ENCODE results near the gene ESYT1.

ESYT1 gene

DNA sequence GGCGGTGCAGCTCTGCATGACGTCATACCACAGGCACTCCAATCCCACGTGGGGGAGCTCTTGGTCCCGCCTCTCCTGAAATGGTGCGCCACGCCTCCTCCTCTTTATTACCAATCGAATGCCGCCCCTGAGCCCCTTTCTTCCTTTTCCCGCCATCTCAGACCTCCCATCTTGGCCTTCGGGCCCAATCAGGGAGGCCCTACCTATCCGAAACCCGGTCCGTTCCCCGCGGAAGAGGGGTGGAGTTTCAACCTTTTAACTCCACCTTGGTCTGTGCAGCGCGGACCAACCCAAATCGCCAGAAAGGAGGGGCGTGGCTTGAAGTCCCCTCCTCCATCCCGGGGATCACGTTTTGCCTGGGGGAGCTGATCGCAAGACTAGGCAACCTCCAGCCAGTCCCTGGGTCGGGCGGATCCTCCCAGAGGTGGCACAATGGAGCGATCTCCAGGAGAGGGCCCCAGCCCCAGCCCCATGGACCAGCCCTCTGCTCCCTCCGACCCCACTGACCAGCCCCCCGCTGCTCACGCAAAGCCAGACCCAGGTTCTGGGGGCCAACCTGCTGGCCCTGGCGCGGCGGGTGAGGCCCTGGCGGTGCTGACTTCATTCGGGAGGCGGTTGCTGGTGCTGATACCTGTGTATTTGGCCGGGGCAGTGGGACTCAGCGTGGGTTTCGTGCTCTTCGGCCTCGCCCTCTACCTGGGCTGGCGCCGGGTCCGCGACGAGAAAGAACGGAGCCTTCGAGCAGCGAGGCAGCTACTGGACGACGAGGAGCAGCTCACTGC lies at the start of gene ESYT1:
Gene ESYT1 (plus strand): TSS at position 380 of the 782 bp plus-strand sequence. CDS start 53 bp downstream, at position 433.
- DNase-seq (ENCODE audit: low read depth) = peak; percentile 90

- DNase-seq (ENCODE audit: low read depth) = no peak
These were observed 49.6 kb upstream of the ESYT1 start for GRCh38 chr12:56078427-56078826.

DNA sequence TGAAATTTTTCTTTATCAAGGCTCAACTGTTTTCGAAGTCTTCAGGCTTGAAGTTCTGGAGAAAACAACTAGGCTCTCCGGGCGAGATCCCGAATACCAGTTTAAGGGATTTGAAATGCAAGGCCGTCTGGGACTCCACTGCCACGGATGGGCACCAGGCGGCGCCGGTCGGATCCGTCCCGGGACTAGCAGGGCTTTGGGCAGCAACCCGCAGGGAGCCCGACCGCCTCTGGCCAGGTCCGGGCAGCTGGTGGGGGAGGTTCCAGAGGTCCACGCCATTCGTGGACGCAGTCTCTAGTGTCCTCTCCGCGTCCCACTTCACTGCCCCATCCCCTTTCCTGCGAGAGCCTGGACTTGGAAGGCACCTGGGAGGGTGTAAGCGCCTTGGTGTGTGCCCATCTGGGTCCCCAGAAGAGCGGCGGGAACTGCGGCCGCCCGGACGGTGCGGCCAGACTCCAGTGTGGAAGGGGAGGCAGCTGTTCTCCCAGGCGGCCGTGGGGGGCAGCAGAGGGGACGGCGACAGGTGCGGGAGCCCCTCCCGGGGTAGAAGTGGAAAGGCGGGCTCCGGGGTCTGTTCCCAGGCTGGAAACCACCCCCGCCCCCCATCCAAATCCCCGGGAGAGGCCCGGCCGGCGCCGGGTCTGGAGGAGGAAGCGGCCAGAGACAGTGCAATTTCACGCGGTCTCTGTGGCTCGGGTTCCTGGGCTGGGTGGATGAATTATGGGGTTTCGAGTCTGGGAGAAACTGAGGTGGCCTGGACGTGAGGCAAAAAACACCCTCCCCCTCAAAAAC lies 48.9 kb upstream of the ESYT1 start:
- peak; percentile 23 for DNase-seq (ENCODE audit: low read depth)

DNA sequence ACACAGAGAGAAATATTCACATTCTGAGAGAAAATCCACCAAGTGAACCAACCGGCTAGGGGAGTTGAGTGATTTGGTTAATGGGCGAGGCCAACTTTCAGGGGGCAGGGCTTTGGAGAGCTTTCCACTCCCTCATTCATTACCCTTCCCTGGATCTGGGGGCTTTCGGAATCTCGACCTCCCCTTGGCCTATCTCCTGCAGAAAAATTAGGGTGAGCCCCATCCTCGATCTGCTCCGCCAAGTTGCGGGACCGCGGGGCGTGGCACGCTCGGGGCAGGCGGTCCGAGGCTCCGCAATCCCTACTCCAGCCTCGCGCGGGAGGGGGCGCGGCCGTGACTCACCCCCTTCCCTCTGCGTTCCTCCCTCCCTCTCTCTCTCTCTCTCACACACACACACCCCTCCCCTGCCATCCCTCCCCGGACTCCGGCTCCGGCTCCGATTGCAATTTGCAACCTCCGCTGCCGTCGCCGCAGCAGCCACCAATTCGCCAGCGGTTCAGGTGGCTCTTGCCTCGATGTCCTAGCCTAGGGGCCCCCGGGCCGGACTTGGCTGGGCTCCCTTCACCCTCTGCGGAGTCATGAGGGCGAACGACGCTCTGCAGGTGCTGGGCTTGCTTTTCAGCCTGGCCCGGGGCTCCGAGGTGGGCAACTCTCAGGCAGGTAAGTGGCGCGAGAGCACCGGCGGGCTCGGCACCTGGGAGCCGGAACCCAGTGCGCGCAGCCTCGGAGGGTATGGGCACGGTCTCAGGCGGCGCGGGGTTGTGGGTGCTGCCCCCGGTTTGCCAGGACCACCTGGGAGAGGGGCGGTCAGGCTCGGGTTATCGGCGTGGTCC lies 48.1 kb upstream of the ESYT1 start, which contains the start of gene ERBB3:
Gene ERBB3 (plus strand): TSS at position 443 of the 833 bp plus-strand sequence. CDS start 136 bp downstream, at position 579.
- peak; percentile 65 for DNase-seq (ENCODE audit: low read depth)

DNA sequence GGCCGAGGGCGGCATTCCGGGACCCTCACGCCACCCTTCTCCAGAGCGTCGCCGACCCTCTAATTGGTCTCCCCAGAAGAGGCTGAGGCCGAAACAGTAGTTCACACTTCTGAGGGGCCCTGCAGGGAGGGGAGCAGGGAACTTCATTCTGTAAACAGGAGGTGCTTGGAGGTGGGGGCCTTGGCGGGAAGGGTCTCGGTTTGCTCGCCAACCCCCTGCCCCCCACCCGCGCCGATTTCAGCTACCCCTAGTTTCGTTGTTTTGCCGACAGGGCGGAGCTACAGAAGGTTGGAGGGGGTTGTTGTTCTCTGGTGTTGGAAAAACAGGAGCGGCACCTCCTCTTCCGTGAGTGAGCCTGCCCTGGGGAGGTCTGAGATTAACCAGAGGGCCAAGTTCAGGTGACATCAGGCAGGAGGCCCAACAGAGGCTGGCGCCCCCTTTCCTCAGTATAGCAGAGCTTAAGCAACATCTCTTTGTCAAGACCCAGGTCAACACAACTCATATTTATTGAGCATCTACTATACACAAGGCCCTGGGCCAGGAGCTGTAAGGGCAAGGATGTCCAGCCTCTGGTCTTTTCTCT lies 47.4 kb upstream of the ESYT1 start:
- DNase-seq (ENCODE audit: low read depth) = no peak

DNA sequence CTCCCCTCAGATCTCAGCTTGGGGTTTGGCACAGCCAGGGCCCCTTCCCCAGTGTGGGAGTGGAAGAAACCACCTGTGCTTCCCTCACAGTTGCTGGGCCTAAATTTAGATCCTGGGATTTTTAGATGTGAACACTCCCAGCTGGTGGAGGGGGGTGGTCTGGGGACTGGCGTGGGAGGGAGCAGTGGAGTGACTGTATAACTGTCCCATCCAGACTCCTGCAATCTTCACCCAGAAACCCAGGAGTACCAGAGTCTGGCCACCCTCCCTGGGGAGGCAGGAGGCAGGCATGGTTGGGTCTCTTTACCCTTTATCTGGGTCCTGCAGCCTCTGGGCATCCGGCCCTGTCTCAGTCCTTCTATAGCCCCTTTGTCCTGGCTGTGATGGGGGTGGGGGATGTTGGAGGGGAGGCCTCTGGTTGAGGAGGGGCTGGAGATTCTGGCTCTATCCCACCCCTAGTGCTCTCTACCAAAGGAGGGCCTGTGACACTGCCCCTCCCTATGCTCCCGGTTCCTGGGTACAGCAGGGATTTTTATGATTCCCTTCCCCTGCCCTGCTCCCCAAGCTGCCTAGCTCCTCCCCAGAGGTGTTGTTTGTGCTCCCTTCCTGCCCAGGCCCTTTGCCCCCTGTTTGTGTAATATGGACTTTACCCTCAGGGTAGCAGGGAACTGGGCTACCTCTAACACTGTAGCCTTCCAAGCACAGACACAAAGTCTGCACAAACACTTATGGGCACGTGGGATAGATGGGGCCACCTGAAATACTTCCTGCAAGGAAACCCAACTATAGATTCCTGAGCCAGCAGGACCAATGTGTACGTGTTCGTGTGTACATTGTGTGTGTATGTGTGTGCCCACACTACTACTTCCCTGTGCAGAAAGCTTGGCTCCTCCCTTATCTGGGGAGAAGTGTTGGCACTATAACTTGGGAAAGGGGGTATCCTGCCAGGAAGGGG lies 46.4 kb upstream of the ESYT1 start:
- no peak for DNase-seq (ENCODE audit: low read depth)

GRCh38 chr12:56082382-56082781 lies 45.7 kb upstream of the ESYT1 start:
- no peak for DNase-seq (ENCODE audit: low read depth)

GRCh38 chr12:56082967-56083366 lies 45.1 kb upstream of the ESYT1 start:
- no peak for DNase-seq (ENCODE audit: low read depth)

DNA sequence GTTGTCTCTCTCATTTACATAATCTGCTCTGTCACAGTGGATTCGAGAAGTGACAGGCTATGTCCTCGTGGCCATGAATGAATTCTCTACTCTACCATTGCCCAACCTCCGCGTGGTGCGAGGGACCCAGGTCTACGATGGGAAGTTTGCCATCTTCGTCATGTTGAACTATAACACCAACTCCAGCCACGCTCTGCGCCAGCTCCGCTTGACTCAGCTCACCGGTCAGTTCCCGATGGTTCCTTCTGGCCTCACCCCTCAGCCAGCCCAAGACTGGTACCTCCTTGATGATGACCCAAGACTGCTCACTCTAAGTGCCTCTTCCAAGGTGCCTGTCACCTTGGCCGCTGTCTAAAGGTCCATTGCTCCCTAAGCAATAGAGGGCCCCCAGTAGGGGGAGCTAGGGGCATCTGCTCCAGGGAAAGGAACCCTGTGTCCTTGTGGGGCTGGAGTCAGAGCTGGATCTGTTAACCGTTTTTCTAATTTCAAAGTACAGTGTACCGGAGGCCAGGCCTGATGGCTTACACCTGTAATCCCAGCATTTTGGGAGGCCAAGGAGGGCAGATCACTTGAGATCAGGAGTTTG lies 43.0 kb upstream of the ESYT1 start:
- no peak for DNase-seq (ENCODE audit: low read depth)

GRCh38 chr12:56086096-56086495 lies 42.0 kb upstream of the ESYT1 start:
- no peak for DNase-seq (ENCODE audit: low read depth)

DNA sequence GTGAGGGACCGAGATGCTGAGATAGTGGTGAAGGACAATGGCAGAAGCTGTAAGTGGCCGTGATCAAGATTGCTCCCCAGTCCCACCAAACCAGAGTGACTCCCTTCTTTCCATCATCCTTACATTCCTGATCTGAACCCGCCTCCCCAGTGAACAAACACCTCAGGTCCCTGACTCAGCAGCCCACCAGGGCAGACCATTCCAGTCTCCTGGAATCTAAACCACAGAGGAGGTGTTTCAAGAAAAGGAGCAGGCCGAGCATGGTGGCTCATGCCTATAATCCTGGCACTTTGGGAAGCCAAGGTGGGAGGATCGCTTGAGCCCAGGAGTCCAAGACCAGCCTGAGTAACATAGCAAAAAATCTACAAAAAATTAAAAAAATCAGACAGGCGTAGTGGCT lies 41.5 kb upstream of the ESYT1 start:
- DNase-seq (ENCODE audit: low read depth) = no peak

GRCh38 chr12:56087220-56087619 lies 40.8 kb upstream of the ESYT1 start:
- DNase-seq (ENCODE audit: low read depth) = no peak

GRCh38 chr12:56097738-56098137 lies 30.3 kb upstream of the ESYT1 start:
- no peak for DNase-seq (ENCODE audit: low read depth)

DNA sequence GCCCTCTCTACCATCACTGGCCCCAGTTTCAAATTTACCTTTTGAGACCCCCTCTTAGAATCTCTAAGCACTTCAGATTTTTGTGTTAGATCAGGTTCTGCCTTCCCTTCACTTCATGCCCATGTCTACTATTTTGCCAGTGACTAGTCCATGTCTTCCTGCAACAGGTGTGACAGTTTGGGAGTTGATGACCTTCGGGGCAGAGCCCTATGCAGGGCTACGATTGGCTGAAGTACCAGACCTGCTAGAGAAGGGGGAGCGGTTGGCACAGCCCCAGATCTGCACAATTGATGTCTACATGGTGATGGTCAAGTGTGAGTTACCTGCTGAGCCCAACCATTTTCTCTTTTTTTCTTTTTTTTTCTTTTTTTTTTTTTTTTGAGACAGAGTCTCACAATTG lies 29.5 kb upstream of the ESYT1 start:
- no peak for DNase-seq (ENCODE audit: low read depth)

DNA sequence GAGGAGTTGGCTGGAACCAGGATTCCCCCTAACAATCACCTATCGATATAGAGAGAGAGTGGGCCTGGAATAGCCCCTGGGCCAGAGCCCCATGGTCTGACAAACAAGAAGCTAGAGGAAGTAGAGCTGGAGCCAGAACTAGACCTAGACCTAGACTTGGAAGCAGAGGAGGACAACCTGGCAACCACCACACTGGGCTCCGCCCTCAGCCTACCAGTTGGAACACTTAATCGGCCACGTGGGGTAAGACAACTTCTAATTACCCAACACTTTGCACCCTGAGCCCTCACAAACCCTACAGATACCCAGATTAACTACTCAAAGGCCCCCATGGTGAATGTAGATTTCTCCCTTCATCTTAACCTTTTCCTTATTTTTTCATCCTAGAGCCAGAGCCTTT lies 28.3 kb upstream of the ESYT1 start:
- no peak for DNase-seq (ENCODE audit: low read depth)

GRCh38 chr12:56101045-56101444 lies 27.0 kb upstream of the ESYT1 start:
- no peak for DNase-seq (ENCODE audit: low read depth)

DNA sequence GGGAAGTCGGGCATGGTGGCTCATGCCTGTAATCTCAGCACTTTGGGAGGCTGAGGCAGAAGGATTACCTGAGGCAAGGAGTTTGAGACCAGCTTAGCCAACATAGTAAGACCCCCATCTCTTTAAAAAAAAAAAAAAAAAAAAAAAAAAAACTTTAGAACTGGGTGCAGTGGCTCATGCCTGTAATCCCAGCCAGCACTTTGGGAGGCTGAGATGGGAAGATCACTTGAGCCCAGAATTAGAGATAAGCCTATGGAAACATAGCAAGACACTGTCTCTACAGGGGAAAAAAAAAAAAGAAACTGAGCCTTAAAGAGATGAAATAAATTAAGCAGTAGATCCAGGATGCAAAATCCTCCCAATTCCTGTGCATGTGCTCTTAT lies 25.4 kb upstream of the ESYT1 start:
- DNase-seq (ENCODE audit: low read depth) = no peak

GRCh38 chr12:56103066-56103711 lies 24.9 kb upstream of the ESYT1 start:
- no peak for DNase-seq (ENCODE audit: low read depth)

DNA sequence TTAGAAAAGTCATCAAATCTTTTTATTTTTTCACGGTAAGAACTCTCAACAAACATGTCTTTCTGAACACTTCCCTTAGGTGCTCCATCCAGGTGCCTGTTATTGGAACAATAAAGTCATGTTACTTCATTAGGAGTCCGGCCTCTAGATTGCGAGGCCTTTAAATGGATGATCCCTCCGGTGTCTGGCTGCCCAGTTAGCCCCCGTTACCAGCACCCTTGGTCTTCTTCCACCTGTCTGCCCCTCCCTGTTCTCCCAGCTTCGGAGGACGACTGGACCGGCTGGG lies 24.3 kb upstream of the ESYT1 start:
- DNase-seq (ENCODE audit: low read depth) = no peak

Measured in stimulated activated CD8-positive, alpha-beta memory T cell treated with anti-CD3 and anti-CD28 coated beads, Interleukin-12 subunit alpha, Interleukin-12 subunit beta, amount 100 ng/mL, for 4 hours (primary cell).